Cardiac fibroblast (primary cell): ENCODE results near the gene ZNF516.
"Not testable (repeated sequence)": the region's sequence is repeated elsewhere in the genome, so short reads cannot be mapped to it uniquely, and the experiment has no call there.

Source experiments
- DNase-seq, 2 donors: peaks; one replicate each; pipeline versions ENCODE4 v3.0.0 to v3.0.0-alpha.2; 2010; ENCODE audit warnings: low read depth in 2 of 2
- H3K4me3 ChIP-seq, 2 donors: replicated peaks in 1 of 2; 1 replicate in 1 of 2; 2 replicates in 1 of 2; pipeline ENCODE4 v1.5.1; 2011; ENCODE audit warnings: low read depth in 2 of 2, low read length in 2 of 2, mild to moderate bottlenecking in 2 of 2, moderate library complexity in 1 of 2
- TF ChIP-seq, protein P1 (sequence below): IDR thresholded peaks from one replicate; pipeline ENCODE4 v1.5.1; 2011; ENCODE audit warnings: low read depth, mild to moderate bottlenecking, low read length, inconsistent platforms

ZNF516 gene, protein sequence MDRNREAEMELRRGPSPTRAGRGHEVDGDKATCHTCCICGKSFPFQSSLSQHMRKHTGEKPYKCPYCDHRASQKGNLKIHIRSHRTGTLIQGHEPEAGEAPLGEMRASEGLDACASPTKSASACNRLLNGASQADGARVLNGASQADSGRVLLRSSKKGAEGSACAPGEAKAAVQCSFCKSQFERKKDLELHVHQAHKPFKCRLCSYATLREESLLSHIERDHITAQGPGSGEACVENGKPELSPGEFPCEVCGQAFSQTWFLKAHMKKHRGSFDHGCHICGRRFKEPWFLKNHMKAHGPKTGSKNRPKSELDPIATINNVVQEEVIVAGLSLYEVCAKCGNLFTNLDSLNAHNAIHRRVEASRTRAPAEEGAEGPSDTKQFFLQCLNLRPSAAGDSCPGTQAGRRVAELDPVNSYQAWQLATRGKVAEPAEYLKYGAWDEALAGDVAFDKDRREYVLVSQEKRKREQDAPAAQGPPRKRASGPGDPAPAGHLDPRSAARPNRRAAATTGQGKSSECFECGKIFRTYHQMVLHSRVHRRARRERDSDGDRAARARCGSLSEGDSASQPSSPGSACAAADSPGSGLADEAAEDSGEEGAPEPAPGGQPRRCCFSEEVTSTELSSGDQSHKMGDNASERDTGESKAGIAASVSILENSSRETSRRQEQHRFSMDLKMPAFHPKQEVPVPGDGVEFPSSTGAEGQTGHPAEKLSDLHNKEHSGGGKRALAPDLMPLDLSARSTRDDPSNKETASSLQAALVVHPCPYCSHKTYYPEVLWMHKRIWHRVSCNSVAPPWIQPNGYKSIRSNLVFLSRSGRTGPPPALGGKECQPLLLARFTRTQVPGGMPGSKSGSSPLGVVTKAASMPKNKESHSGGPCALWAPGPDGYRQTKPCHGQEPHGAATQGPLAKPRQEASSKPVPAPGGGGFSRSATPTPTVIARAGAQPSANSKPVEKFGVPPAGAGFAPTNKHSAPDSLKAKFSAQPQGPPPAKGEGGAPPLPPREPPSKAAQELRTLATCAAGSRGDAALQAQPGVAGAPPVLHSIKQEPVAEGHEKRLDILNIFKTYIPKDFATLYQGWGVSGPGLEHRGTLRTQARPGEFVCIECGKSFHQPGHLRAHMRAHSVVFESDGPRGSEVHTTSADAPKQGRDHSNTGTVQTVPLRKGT

DNA sequence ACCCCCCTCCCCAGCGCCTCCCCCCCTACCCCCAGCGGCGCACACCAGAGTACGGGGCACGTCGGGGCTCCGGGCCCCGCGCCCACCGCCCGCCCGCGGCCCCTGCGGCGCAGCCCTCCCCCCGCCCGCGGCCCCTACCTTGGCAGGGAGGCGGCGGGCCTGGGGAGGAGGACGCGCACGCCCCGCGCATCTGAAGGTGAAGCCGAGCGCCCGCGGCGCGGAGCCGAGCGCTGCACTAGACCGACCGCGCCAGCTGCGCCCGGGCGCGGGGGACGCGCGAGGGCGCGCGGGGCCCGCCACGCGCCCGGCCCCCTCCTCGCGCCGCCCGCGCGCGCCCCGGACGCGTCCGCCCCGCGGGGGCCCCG lies at the start of gene ZNF516:
TSS of gene ZNF516 (minus strand) at position 237 of the 365 bp plus-strand sequence. CDS start 52,188 bp downstream, outside the sequence.
- TF ChIP-seq, protein P1, sequence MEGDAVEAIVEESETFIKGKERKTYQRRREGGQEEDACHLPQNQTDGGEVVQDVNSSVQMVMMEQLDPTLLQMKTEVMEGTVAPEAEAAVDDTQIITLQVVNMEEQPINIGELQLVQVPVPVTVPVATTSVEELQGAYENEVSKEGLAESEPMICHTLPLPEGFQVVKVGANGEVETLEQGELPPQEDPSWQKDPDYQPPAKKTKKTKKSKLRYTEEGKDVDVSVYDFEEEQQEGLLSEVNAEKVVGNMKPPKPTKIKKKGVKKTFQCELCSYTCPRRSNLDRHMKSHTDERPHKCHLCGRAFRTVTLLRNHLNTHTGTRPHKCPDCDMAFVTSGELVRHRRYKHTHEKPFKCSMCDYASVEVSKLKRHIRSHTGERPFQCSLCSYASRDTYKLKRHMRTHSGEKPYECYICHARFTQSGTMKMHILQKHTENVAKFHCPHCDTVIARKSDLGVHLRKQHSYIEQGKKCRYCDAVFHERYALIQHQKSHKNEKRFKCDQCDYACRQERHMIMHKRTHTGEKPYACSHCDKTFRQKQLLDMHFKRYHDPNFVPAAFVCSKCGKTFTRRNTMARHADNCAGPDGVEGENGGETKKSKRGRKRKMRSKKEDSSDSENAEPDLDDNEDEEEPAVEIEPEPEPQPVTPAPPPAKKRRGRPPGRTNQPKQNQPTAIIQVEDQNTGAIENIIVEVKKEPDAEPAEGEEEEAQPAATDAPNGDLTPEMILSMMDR: no peak
- H3K4me3 ChIP-seq: peak within 1 kb of the TSS; percentile 77 to 82
- peak in 1 of 2 donors; percentile 39 for DNase-seq

DNA sequence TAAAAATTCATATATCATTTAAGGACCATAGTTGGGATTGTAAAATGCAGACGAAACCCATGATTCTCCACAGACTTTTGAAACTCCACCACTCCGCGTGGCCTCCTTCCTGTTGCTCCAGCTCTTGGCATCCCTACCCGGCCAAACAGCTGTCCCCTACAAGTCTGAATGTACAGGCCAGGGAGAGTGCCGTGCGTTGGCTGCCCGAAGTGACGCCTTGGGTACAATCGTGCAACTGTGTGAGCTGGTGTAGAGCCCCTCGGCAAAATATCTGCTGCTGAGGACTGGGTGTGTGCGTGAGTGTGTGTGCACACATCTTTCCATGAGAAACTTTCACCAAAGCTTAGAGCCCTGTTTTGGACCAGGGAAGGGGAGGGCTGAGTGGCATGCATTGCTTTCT lies 43.8 kb upstream of the ZNF516 start:
- DNase-seq: no peak
- TF ChIP-seq, protein P1: no peak

DNA sequence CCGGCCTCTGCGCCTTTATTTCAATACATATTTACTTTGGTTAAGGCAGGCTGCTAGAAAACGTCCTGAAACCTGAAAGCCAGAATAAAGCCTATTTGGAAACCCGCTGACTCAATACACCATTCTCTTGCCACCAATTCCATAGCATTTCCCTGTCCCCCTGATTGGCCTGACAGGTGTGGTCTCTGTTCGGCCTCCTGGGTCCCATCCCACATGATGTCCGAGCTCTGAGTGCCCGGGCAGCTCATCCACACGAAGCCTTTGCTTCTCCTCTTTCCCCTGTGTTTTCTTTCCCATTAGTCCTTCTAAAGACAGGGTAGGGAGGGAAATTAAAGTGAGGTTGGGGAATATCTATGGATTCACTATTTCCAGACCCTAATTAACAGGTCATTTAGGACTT lies 42.6 kb upstream of the ZNF516 start:
- no peak overlapping the region for H3K4me3 ChIP-seq
- TF ChIP-seq, protein P1: no peak
- DNase-seq: no peak

More for the DNA sequence above, 43.8 kb upstream of the ZNF516 start:
- H3K4me3 ChIP-seq: no peak overlapping the region

DNA sequence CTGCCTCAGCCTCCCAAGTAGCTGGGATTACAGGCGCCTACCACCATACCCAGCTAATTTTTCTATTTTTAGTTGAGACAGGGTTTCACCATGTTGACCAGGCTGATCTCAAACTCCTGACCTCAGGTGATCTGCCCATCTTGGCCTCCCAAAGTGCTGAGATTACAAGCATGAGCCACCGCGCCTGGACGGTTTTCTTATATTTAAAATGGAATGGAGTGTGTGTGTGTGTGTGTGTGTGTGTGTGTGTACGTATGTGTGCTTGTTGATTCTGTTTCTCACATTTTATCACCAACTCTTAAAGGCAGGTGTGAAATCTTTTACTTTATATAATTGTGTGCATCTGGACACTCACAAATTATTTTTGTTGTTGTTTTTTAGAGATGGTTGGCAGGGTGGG lies 41.6 kb upstream of the ZNF516 start:
- not testable (repeated sequence) for DNase-seq, H3K4me3 ChIP-seq

DNA sequence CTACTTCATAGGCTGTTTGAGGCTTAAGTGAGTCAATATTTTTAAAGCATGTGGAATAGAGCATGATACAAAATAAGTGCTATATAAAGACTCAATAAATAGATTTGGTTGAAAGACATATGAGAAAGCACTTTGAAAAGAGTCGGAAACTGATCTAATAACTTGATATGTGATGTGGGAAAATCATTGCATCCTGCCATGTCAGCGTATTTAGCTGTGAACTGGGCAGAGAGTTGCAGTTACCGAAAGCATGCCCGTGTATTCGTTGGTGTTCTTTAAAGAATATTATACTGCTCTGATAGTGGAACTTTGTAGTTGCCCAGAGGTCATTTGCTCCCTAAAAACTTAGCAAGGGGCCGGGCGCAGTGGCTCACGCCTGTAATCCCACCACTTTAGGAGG lies 37.8 kb upstream of the ZNF516 start:
- H3K4me3 ChIP-seq: no peak overlapping the region
- TF ChIP-seq, protein P1: no peak
- DNase-seq: no peak

DNA sequence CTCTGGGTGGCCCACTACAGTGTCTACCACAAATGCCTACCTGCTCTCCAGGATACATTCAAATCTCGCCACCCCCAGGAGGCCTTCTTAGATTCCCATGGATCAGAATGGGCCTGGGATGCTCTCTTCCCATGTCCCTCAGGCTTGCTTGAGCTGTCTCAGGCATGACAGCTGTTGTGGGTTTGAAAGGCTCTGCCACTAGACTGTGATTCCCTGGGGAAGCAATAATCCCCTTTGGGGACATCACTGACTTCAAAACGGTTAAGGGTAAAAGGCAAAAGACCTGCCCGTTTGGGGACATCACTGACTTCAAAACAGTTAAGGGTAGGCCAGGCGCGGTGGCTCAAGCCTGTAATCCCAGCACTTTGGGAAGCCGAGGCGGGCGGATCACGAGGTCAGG lies 35.8 kb upstream of the ZNF516 start:
- TF ChIP-seq, protein P1: no peak
- no peak for DNase-seq
- H3K4me3 ChIP-seq: no peak overlapping the region

DNA sequence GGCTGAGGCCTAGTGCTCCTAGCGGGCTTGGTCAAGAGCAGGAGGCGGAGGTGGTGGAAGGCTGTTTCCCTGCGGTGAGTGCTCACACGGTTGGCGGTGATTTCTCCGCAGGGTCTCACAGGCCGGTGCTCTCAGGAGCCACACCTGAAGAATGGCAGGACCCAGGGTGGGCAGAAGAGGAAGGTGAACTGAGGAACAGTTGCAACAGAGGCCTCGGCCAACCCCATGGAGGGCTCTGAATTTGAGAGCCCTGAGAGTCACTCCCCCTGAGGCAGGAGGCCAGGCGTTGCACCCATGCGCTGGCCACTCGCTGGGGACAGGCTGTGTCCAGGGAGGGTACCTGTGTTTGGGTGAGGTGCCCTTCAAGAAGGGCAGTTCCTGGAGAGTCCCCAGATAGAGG lies 35.3 kb upstream of the ZNF516 start:
- TF ChIP-seq, protein P1: no peak
- no peak overlapping the region for H3K4me3 ChIP-seq

More for the DNA sequence above, 35.3 kb upstream of the ZNF516 start:
- DNase-seq: no peak
